Calu3 (cell line): ENCODE data around the gene UBQLN1. TPM values are rescaled to one million over a fixed set of nuclear protein-coding genes. Genes with fewer than 3 reads are reported as not detected.

Experiments
- BruUV-seq: library from RNA; stranded (reverse); fragments of 400-500 nt; replicated peaks from 2 replicates; lab custom pipeline; 2021; lab: Mats Ljungman, UMichigan
- CTCF ChIA-PET: fragments of 300-600 bp; sonication (Branson Sonifier 250); formaldehyde crosslinking; loops from one replicate; lab custom pipeline; 2022; ENCODE audit warnings: antibody characterized with exemption; lab: Charles Lee
- DNase-seq: peaks from one replicate; pipeline ENCODE4 v3.0.0; 2022
- H3K27ac Mint-ChIP-seq: one replicate; pipeline ENCODE4 v1.8.0; 2022; ENCODE audit warnings: mixed read lengths; ENCODE audit not compliant: unreplicated experiment
- H3K27me3 Mint-ChIP-seq: one replicate; pipeline ENCODE4 v1.8.0; 2022; ENCODE audit warnings: mixed read lengths; ENCODE audit not compliant: unreplicated experiment
- H3K36me3 Mint-ChIP-seq: one replicate; pipeline ENCODE4 v1.8.0; 2022; ENCODE audit warnings: mild to moderate bottlenecking, moderate library complexity, mixed read lengths; ENCODE audit not compliant: insufficient read depth, unreplicated experiment
- H3K4me1 Mint-ChIP-seq: one replicate; pipeline ENCODE4 v1.8.0; 2022; ENCODE audit warnings: mild to moderate bottlenecking, low read depth, mixed read lengths; ENCODE audit not compliant: unreplicated experiment
- H3K4me3 Mint-ChIP-seq: one replicate; pipeline ENCODE4 v1.8.0; 2022; ENCODE audit warnings: mild to moderate bottlenecking, low read depth, moderate library complexity, mixed read lengths; ENCODE audit not compliant: unreplicated experiment
- H3K9me3 Mint-ChIP-seq: one replicate; pipeline ENCODE4 v1.8.0; 2022; ENCODE audit warnings: low read depth, mixed read lengths; ENCODE audit not compliant: unreplicated experiment
- intact Hi-C: fragments of 100-400 bp; cut with micrococcal nuclease; formaldehyde crosslinking; loops from one replicate; pipeline ENCODE4 v1.10.0; 2022; ENCODE audit not compliant: unreplicated experiment
- total RNA-seq: library from RNA; stranded (reverse); gene quantifications from 2 replicates; pipeline ENCODE4 v1.2.3, GENCODE V29; 2022
- TF ChIP-seq, protein P1 (sequence below): fragments of 200-600 bp; IDR thresholded peaks from one replicate; pipeline ENCODE4 v1.8.0; 2022; ENCODE audit warnings: antibody characterized with exemption; ENCODE audit not compliant: unreplicated experiment

Gene UBQLN1
- total RNA-seq, 1 experiment from 2014 or later = 108 TPM

DNA sequence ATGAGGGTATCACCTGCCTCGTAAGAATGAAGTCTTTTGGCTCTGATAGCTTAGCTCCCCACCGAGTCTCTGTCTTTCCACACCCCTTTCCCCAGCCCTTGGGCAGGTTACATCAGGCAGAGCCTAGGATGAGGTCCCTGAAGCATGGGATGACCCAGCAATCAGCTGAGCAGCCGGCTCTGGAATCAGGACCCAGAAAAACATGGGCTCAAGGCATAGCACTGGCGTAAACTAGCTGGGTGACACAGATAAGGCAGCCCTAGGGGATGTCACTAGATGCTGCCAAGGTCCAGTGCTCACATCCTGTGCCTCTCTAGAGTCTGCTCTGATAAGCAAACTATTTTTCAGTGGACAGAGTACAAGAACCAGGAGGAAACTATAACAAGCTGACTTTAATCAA is 58.2 kb downstream of the UBQLN1 start:
- CTCF ChIA-PET = interaction anchor here (0.5 to 1.2 kb wide), 5 partner anchors 12 to 429 kb away, joined by 3 to 6 read pairs (median 3); partner anchors contain the start of gene IDNK
- BruUV-seq = no TSS peak
- peaks cover 13% of the 10 kb centered on the region for H3K36me3 Mint-ChIP-seq
- H3K27ac Mint-ChIP-seq = no peak overlapping the region
- intact Hi-C loops = no loop called here
- no peaks in the 10 kb centered on the region for H3K4me1 Mint-ChIP-seq
- no peaks in the 10 kb centered on the region for H3K27me3 Mint-ChIP-seq
- no peak overlapping the region for H3K4me3 Mint-ChIP-seq
- no peaks in the 10 kb centered on the region for H3K9me3 Mint-ChIP-seq
- TF ChIP-seq, protein P1, sequence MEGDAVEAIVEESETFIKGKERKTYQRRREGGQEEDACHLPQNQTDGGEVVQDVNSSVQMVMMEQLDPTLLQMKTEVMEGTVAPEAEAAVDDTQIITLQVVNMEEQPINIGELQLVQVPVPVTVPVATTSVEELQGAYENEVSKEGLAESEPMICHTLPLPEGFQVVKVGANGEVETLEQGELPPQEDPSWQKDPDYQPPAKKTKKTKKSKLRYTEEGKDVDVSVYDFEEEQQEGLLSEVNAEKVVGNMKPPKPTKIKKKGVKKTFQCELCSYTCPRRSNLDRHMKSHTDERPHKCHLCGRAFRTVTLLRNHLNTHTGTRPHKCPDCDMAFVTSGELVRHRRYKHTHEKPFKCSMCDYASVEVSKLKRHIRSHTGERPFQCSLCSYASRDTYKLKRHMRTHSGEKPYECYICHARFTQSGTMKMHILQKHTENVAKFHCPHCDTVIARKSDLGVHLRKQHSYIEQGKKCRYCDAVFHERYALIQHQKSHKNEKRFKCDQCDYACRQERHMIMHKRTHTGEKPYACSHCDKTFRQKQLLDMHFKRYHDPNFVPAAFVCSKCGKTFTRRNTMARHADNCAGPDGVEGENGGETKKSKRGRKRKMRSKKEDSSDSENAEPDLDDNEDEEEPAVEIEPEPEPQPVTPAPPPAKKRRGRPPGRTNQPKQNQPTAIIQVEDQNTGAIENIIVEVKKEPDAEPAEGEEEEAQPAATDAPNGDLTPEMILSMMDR = no peak
- DNase-seq = no peak

DNA sequence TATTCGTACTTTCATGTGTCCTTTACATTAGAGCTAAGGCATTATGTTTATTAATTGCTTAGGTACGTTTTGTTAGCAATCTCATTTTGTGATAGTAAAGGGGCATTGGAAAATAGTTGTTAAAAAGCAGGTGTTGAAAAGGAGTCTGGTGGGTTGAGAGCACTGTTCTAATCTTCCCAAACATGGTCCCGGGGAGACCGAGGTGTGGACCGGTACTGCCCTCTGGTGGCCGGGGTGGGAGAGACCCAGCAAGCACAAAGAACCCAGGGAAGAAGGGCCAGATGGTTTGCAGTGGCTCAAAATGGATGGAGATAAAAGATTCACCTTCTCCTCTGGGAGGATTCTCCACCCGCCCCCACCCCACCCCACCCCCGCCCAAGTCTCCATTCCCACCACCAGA is 58.7 kb downstream of the UBQLN1 start:
- Mint-ChIP-seq H3K4me1 (no peaks in the 10 kb centered on the region), H3K36me3 (peaks cover 13% of the 10 kb centered on the region), H3K27me3 (no peaks in the 10 kb centered on the region), H3K27ac (no peak overlapping the region), H3K9me3 (no peaks in the 10 kb centered on the region), H3K4me3 (no peak overlapping the region)
- intact Hi-C loops = no loop called here
- TF ChIP-seq, protein P1 = peak; percentile 66
- CTCF ChIA-PET = interaction anchor here (0.5 to 1.2 kb wide), 5 partner anchors 13 to 429 kb away, joined by 3 to 6 read pairs (median 3); partner anchors contain the start of gene IDNK
- BruUV-seq = no TSS peak
- peak; percentile 73 for DNase-seq

DNA sequence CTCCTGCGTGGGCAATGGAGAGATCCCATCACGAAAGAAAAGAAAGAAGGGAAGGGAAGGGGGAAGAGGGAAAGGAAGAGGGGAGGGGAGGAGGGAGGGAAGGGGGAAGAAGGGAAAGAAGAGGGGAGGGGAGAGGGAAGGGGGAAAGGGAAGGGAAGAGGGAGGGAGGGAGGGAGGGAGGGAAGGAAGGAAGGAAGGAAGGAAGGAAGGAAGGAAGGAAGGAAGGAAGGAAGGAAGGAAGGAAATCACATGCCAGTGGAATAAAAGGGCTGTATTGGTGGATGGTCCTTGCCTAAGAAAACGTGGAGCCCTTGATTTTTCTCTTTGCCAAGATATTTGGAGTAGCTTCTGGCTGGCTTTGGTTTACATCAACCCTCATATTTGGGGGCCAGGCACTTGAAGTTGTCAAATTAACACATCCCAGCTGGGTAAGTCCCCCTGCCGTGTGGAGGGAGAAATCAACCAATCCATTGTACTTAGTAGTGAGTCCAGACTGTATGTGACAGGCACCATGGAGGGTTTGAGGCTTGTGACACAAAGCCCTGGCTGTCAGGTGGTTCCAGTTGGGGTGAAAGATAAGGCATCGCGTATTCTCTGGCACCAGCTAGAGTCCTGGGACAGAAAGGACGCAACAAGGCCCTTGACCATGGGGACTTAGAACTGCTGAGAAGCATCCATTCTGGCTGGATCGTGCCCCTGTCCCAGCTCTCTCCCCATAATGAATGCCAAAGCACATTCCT is 61.1 kb downstream of the UBQLN1 start:
- TF ChIP-seq, protein P1 = no peak
- DNase-seq = no peak
- H3K9me3 Mint-ChIP-seq = no peaks in the 10 kb centered on the region
- H3K4me3 Mint-ChIP-seq = no peak overlapping the region
- CTCF ChIA-PET = no interaction called here
- intact Hi-C loops = no loop called here
- peaks cover 13% of the 10 kb centered on the region for H3K36me3 Mint-ChIP-seq
- no peaks in the 10 kb centered on the region for H3K27me3 Mint-ChIP-seq
- no peaks in the 10 kb centered on the region for H3K4me1 Mint-ChIP-seq
- BruUV-seq = no TSS peak
- H3K27ac Mint-ChIP-seq = no peak overlapping the region

DNA sequence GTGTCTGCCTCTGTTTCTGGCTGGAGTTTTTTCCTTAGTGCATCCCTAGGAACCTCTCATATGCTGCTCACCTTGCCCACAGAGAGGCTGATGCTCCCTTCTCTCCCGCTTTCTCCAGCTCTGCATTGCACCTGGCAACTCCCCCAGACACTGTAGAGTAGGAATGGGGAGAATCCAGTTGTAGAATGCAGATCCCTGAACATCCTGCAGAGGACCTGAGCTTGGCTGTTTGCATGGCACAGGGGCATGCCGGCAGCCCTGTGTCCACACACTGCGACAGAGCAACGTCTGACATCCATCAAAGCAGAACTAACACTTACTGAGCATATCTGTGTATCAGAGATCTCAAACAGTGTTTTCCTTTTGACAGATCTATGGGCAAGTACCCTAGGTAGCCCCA is 65.0 kb downstream of the UBQLN1 start:
- H3K4me3 Mint-ChIP-seq = no peak overlapping the region
- intact Hi-C loops = no loop called here
- CTCF ChIA-PET = no interaction called here
- no peak overlapping the region for H3K27ac Mint-ChIP-seq
- H3K9me3 Mint-ChIP-seq = no peaks in the 10 kb centered on the region
- H3K27me3 Mint-ChIP-seq = no peaks in the 10 kb centered on the region
- no TSS peak for BruUV-seq
- no peaks in the 10 kb centered on the region for H3K36me3 Mint-ChIP-seq
- H3K4me1 Mint-ChIP-seq = no peaks in the 10 kb centered on the region
- no peak for DNase-seq
- TF ChIP-seq, protein P1 = no peak
